Caco-2 (cell line): Measurements from ENCODE around the gene RALGPS2. TPM values are rescaled to one million over a fixed set of nuclear protein-coding genes. Genes with fewer than 3 reads are reported as not detected.

ENCODE experiments used
- BruUV-seq: library from RNA; stranded (reverse); fragments of 400-500 nt; replicated peaks from 2 replicates; lab custom pipeline; 2021; lab: Mats Ljungman, UMichigan
- CTCF ChIA-PET: fragments of 300-600 bp; sonication (Branson Sonifier 250); formaldehyde crosslinking; loops from one replicate; lab custom pipeline; 2022; ENCODE audit warnings: antibody characterized with exemption; lab: Charles Lee
- POLR2A ChIA-PET: fragments of 300-600 bp; sonication (Branson Sonifier 250); formaldehyde crosslinking; loops from one replicate; lab custom pipeline; 2022; ENCODE audit warnings: antibody characterized with exemption; lab: Charles Lee
- DNase-seq, 2 experiments: peaks; one replicate each; pipeline versions ENCODE4 v3.0.0 to v3.0.0-alpha.2; 2020 to 2022
- H3K27me3 ChIP-seq: replicated peaks from 2 replicates; pipeline ENCODE4 v1.6.0; 2011; ENCODE audit warnings: low read length; ENCODE audit not compliant: control insufficient read depth, insufficient read depth
- H3K36me3 ChIP-seq: 2 replicates; pipeline ENCODE4 v1.5.1; 2011; ENCODE audit warnings: low read length; ENCODE audit not compliant: control insufficient read depth, insufficient read depth
- H3K4me1 ChIP-seq: fragments of 250-450 bp; sonication (Bioruptor Pico); 2 replicates; pipeline ENCODE4 v1.5.1; 2020; ENCODE audit warnings: mild to moderate bottlenecking
- H3K4me3 ChIP-seq: 2 replicates; pipeline ENCODE4 v1.5.1; 2011; ENCODE audit warnings: low read depth, mild to moderate bottlenecking, control low read depth, low read length
- H3K9me3 ChIP-seq: fragments of 250-450 bp; sonication (Bioruptor Pico); 2 replicates; pipeline ENCODE4 v1.5.1; 2020; ENCODE audit warnings: mild to moderate bottlenecking, moderate library complexity
- H3K27ac Mint-ChIP-seq: one replicate; pipeline ENCODE4 v1.8.0; 2022; ENCODE audit warnings: mixed read lengths; ENCODE audit not compliant: unreplicated experiment
- H3K27me3 Mint-ChIP-seq: one replicate; pipeline ENCODE4 v1.8.0; 2022; ENCODE audit warnings: mixed read lengths; ENCODE audit not compliant: insufficient read depth, unreplicated experiment
- H3K36me3 Mint-ChIP-seq: one replicate; pipeline ENCODE4 v1.8.0; 2022; ENCODE audit warnings: mild to moderate bottlenecking, mixed read lengths; ENCODE audit not compliant: insufficient read depth, unreplicated experiment
- H3K4me1 Mint-ChIP-seq: one replicate; pipeline ENCODE4 v1.8.0; 2022; ENCODE audit warnings: low read depth, mixed read lengths; ENCODE audit not compliant: unreplicated experiment
- H3K4me3 Mint-ChIP-seq: one replicate; pipeline ENCODE4 v1.8.0; 2022; ENCODE audit warnings: mild to moderate bottlenecking, moderate library complexity, mixed read lengths; ENCODE audit not compliant: unreplicated experiment
- H3K9me3 Mint-ChIP-seq: one replicate; pipeline ENCODE4 v1.8.0; 2022; ENCODE audit warnings: mixed read lengths; ENCODE audit not compliant: unreplicated experiment
- CTCF ChIP-seq, 2 experiments: fragments of 200-600 bp in 1 of 2; IDR thresholded peaks; 1 replicate in 1 of 2; 2 replicates in 1 of 2; pipeline versions ENCODE4 v1.5.1 to v1.8.0; 2011 to 2022; ENCODE audit warnings: antibody characterized with exemption in 1 of 2, control low read depth in 1 of 2, inconsistent platforms in 1 of 2, low read depth in 1 of 2, low read length in 1 of 2, mild to moderate bottlenecking in 1 of 2, moderate library complexity in 1 of 2; ENCODE audit not compliant: insufficient read depth in 1 of 2, severe bottlenecking in 1 of 2, unreplicated experiment in 1 of 2
- intact Hi-C: fragments of 100-400 bp; cut with micrococcal nuclease; formaldehyde crosslinking; loops from one replicate; pipeline ENCODE4 v1.10.0; 2022; ENCODE audit not compliant: unreplicated experiment
- total RNA-seq: library from RNA; stranded (reverse); gene quantifications from 2 replicates; pipeline ENCODE4 v1.2.3, GENCODE V29; 2022

Gene RALGPS2
- total RNA-seq, 1 experiment from 2014 or later: 26.1 TPM

- Histone ChIP-seq H3K27me3 (no peaks in the 10 kb centered on the region; the same call in 1 of the 2 replicates), H3K36me3 (no peaks in the 10 kb centered on the region), H3K4me1 (no peaks in the 10 kb centered on the region), H3K4me3 (no peak overlapping the region), H3K9me3 (no peaks in the 10 kb centered on the region)
- Mint-ChIP-seq H3K4me1 (no peaks in the 10 kb centered on the region), H3K36me3 (peaks cover 9% of the 10 kb centered on the region), H3K4me3 (no peak overlapping the region), H3K9me3 (no peaks in the 10 kb centered on the region), H3K27me3 (no peaks in the 10 kb centered on the region), H3K27ac (no peak overlapping the region)
- intact Hi-C loops: no loop called here
- DNase-seq: no peak
- POLR2A ChIA-PET: no interaction called here
- CTCF ChIA-PET: no interaction called here
- no peak for TF ChIP-seq CTCF (IDR thresholded peaks at IDR 0.05; ENCODE audit: insufficient read depth in 1 of 2, low read depth in 1 of 2, low read length in 1 of 2, severe bottlenecking in 1 of 2, unreplicated experiment in 1 of 2)
- no TSS peak for BruUV-seq
These were observed 213.9 kb downstream of the RALGPS2 start for GRCh38 chr1:178938959-178939317.

- H3K27me3 ChIP-seq: no peaks in the 10 kb centered on the region; the same call in 1 of the 2 replicates
- CTCF ChIA-PET: no interaction called here
- TF ChIP-seq CTCF (IDR thresholded peaks at IDR 0.05; ENCODE audit: insufficient read depth in 1 of 2, low read depth in 1 of 2, low read length in 1 of 2, severe bottlenecking in 1 of 2, unreplicated experiment in 1 of 2): no peak
- intact Hi-C loops: no loop called here
- no peaks in the 10 kb centered on the region for H3K4me1 ChIP-seq
- no peaks in the 10 kb centered on the region for H3K9me3 ChIP-seq
- POLR2A ChIA-PET: interaction anchor here (0.5 kb wide), 1 partner anchor 12 kb away, joined by 4 read pairs; no protein-coding TSS in a partner anchor
- no peak for DNase-seq
- Mint-ChIP-seq H3K27ac (no peak overlapping the region), H3K4me3 (no peak overlapping the region), H3K36me3 (peaks cover 9% of the 10 kb centered on the region), H3K9me3 (no peaks in the 10 kb centered on the region), H3K4me1 (no peaks in the 10 kb centered on the region), H3K27me3 (no peaks in the 10 kb centered on the region)
- H3K4me3 ChIP-seq: no peak overlapping the region
- BruUV-seq: no TSS peak
- H3K36me3 ChIP-seq: no peaks in the 10 kb centered on the region
These were observed 214.5 kb downstream of the RALGPS2 start for GRCh38 chr1:178939338-178940067.

- Histone ChIP-seq H3K9me3 (no peaks in the 10 kb centered on the region), H3K4me3 (no peak overlapping the region), H3K4me1 (no peaks in the 10 kb centered on the region), H3K27me3 (no peaks in the 10 kb centered on the region; the same call in 1 of the 2 replicates), H3K36me3 (no peaks in the 10 kb centered on the region)
- H3K9me3 Mint-ChIP-seq: no peaks in the 10 kb centered on the region
- H3K4me3 Mint-ChIP-seq: no peak overlapping the region
- no TSS peak for BruUV-seq
- no peak for TF ChIP-seq CTCF (IDR thresholded peaks at IDR 0.05; ENCODE audit: insufficient read depth in 1 of 2, low read depth in 1 of 2, low read length in 1 of 2, severe bottlenecking in 1 of 2, unreplicated experiment in 1 of 2)
- ChIA-PET POLR2A (interaction anchor here (0.5 kb wide), 1 partner anchor 13 kb away, joined by 4 read pairs; no protein-coding TSS in a partner anchor), CTCF (interaction anchor here (1.1 kb wide), 1 partner anchor 181 kb away, joined by 3 read pairs; no protein-coding TSS in a partner anchor)
- no peaks in the 10 kb centered on the region for H3K27me3 Mint-ChIP-seq
- intact Hi-C loops: no loop called here
- H3K27ac Mint-ChIP-seq: no peak overlapping the region
- no peak for DNase-seq
- H3K36me3 Mint-ChIP-seq: peaks cover 4% of the 10 kb centered on the region
- H3K4me1 Mint-ChIP-seq: no peaks in the 10 kb centered on the region
These were observed 215.2 kb downstream of the RALGPS2 start for GRCh38 chr1:178940068-178940765.
